Measurements from ENCODE around the gene MAS1L. TPM values are rescaled to one million over a fixed set of nuclear protein-coding genes. Genes with fewer than 3 reads are reported as not detected.

The MAS1L gene, protein sequence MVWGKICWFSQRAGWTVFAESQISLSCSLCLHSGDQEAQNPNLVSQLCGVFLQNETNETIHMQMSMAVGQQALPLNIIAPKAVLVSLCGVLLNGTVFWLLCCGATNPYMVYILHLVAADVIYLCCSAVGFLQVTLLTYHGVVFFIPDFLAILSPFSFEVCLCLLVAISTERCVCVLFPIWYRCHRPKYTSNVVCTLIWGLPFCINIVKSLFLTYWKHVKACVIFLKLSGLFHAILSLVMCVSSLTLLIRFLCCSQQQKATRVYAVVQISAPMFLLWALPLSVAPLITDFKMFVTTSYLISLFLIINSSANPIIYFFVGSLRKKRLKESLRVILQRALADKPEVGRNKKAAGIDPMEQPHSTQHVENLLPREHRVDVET
- total RNA-seq: not detected in 2 replicates

DNA sequence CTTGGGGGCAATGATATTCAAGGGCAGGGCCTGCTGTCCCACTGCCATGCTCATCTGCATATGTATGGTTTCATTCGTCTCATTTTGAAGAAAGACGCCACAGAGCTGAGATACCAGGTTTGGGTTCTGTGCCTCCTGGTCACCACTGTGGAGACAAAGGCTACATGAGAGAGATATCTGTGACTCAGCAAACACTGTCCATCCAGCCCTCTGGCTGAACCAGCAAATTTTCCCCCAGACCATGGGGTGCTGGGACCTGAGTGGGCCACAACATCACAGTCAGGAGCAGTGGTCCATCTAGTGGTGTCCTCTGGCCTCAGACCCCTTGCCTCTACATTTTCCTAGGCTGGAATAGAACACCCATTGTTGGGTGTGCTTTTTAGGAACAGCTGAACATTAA lies at the start of gene MAS1L:
Gene MAS1L (minus strand): TSS at position 297 of the 400 bp plus-strand sequence. CDS start 54 bp downstream, at position 243.
- no peak within 1 kb of the TSS for H3K4me3 ChIP-seq (ENCODE audit: low read depth, low read length)
- TF ChIP-seq, protein P1, sequence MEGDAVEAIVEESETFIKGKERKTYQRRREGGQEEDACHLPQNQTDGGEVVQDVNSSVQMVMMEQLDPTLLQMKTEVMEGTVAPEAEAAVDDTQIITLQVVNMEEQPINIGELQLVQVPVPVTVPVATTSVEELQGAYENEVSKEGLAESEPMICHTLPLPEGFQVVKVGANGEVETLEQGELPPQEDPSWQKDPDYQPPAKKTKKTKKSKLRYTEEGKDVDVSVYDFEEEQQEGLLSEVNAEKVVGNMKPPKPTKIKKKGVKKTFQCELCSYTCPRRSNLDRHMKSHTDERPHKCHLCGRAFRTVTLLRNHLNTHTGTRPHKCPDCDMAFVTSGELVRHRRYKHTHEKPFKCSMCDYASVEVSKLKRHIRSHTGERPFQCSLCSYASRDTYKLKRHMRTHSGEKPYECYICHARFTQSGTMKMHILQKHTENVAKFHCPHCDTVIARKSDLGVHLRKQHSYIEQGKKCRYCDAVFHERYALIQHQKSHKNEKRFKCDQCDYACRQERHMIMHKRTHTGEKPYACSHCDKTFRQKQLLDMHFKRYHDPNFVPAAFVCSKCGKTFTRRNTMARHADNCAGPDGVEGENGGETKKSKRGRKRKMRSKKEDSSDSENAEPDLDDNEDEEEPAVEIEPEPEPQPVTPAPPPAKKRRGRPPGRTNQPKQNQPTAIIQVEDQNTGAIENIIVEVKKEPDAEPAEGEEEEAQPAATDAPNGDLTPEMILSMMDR (IDR thresholded peaks at IDR 0.05; ENCODE audit: insufficient read depth, low read depth, low read length): no peak
- DNase-seq (ENCODE audit: low read depth): no peak

DNA sequence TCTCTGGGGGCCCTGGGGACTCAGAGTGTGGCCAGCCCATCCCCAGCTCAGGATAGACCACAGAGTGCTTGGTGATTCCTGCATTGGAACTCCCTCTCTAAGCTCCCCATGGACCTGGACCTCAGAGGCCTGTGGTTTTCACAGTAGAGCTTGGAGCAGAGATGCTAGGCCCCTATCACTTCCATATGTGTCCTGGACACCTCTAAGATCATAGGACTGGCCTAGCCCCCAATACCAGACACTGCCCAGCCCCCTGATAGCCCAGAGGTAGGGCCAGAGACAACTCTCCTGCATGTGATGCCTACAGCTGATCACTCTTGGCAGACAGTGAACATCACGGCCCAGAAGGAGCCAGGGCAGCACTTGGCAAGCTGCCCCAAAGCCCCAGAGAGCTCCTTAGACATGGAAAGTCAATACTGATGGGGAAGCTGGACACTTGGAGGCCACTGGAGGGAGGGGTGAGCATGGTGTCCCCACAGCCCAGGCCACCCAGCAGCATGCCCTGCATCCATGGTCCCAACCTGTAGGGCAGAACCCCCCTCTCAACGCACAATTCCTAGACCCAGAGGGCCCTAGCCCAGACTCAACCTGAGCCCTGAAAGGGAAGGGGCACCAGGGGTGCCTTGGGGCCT lies 44.7 kb upstream of the MAS1L start:
- H3K4me3 ChIP-seq (ENCODE audit: low read depth, low read length): no peak overlapping the region
- TF ChIP-seq, protein P1 (IDR thresholded peaks at IDR 0.05; ENCODE audit: insufficient read depth, low read depth, low read length): no peak
- DNase-seq (ENCODE audit: low read depth): no peak

DNA sequence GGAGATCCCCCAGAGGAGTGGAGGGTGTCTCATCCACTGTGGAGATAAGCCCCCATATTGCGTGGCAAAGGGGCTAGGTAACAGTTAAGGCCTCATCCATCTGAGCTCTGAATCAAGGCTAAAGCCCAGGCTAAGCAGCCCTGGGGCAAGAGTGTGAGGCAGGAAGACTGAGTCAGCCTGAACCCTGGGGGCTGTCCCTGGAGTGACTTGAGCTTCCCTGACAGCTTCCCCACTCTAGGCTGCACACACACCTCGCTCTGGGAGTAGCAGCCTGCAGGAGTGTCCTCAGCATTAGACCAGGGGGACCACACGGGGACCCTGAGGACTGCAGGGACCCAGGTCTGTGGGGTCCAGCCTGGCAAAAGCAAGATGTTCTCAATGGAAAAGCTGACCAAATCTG lies 43.9 kb upstream of the MAS1L start:
- TF ChIP-seq, protein P1 (IDR thresholded peaks at IDR 0.05; ENCODE audit: insufficient read depth, low read depth, low read length): no peak
- no peak for DNase-seq (ENCODE audit: low read depth)
- no peak overlapping the region for H3K4me3 ChIP-seq (ENCODE audit: low read depth, low read length)

DNA sequence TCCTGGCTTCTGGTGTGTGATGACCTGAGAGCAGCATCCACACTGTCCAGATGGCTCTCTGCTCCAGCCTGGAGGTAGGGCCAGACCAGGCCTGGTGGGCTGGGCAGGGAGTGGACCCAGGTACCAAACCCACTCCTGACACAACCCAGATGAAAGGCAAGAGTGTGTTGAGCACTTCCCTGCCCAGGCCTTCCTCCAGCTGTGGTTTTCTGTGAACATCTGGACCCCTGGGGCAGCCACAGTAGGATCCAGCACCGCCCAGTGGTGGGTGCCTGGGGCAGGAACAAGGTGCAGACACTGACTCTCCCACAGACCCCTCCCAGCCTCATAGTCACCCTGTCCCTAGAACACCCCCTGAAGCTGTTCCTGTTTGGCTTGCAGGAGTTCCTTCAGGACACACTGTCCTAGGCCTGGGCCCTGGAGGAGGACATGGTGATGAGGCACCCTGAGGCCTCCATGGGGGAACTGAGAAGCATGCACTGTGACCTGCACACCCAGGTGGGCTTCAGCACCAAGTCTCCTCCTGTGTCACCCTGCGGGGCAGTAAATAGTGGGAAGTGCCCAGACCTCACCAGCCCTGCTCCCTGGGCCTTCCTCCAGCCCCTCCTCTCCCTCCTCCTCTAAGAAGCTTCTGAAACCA lies 43.0 kb upstream of the MAS1L start:
- TF ChIP-seq, protein P1 (IDR thresholded peaks at IDR 0.05; ENCODE audit: insufficient read depth, low read depth, low read length): no peak
- no peak for DNase-seq (ENCODE audit: low read depth)
- no peak overlapping the region for H3K4me3 ChIP-seq (ENCODE audit: low read depth, low read length)

DNA sequence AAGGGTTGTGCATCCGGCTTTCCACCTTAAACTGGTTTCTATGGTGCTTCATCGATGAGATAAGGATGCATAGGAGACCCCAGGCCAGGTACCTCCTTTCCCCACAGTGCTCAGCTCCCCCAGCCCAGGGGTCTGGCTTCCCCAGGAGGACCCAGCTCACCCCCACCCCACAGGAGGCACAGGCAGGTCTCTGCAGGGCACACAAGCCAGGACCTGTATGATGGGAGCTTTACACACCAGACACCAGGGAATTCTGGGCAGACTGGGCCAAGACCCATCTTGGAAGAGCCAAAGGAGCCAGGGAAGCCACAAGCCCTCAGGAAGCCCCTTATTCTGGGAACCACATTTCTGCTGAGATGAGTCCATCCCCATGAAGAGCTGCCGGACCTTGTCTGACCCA lies 42.2 kb upstream of the MAS1L start:
- TF ChIP-seq, protein P1 (IDR thresholded peaks at IDR 0.05; ENCODE audit: insufficient read depth, low read depth, low read length): no peak
- DNase-seq (ENCODE audit: low read depth): no peak
- H3K4me3 ChIP-seq (ENCODE audit: low read depth, low read length): no peak overlapping the region

DNA sequence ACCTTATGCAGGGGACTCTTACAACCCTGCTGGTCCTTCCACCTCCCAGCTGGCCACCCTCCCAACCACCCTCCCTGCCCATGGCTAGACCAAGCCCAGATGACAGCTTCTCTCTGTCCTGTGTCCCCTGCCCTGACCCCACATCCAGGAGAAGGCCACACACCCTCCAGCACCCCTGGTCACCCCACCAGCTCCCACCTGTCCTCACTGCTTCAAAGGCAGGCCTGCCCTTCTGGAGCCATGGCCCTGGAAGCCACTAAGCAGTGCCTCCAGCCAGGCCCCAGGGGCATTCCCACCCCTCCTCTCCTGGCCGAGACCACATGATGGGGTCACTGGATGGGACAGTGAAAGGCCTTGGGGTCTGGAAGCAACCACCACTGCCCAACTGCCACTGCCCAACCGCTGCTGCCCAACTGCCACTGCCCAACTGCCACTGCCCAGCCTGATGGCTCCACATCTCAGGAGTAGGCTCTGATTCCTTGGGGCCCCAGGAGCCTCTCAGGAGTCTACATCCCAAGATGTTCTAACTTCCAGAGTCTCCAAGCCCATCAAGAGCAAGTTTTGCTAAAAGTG lies 41.3 kb upstream of the MAS1L start:
- no peak overlapping the region for H3K4me3 ChIP-seq (ENCODE audit: low read depth, low read length)
- no peak for DNase-seq (ENCODE audit: low read depth)
- TF ChIP-seq, protein P1 (IDR thresholded peaks at IDR 0.05; ENCODE audit: insufficient read depth, low read depth, low read length): no peak
